Femur (tissue), 1 donor: ENCODE results near the gene ZNF133.
"Not testable (repeated sequence)": the region's sequence is repeated elsewhere in the genome, so short reads cannot be mapped to it uniquely, and the experiment has no call there.

Source experiments
- DNase-seq: peaks from one replicate; pipeline ENCODE4 v3.0.0-alpha.2; 2017

The ZNF133 gene

DNA sequence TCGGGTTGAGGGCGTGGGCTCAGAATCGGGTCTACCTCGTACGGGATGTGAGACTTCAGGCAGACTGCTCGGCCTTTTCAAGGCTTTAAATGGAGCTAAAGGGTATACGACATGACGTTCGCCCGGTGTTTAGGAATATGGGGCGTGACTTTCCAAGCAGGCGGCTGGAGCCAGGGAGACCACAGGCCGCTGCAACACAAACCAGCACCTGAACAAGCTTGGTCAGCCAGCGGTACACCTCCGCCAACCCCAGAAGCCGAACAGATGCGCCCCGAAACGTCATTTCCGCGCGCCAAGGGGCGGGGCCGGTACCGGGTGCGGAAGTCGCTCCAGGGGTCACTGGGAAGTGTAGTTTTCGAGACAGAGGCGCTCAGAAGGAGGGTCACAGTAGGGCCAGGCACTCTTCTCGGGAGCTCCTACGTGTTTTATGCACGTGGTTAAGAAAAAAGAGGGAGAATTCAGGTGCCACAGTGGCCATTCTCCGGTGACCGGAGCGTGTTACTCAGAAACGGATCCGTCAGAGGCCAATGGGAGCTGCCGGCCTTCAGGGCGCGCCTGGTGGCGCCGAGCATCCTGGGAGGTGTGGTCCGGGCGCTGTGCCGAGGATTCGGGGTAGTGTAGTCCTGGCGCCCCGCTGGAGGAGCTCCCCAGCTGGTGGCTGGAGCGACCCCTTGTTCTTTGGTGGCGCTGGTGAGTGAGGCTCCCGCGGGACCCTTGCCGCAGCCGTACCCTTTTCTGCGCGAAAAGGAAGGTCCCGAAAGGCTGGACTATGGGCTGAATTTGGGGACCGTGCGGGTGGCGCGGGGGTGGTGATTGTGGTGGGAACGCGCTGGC, at the start of gene ZNF133:
TSS of gene ZNF133 (plus strand) at position 613 of the 834 bp plus-strand sequence. CDS start 17,160 bp downstream, outside the sequence.
- peak; percentile 98 for DNase-seq

- no peak for DNase-seq
Observed at GRCh38 chr20:18240997-18241396, 47.3 kb upstream of the ZNF133 start.

DNA sequence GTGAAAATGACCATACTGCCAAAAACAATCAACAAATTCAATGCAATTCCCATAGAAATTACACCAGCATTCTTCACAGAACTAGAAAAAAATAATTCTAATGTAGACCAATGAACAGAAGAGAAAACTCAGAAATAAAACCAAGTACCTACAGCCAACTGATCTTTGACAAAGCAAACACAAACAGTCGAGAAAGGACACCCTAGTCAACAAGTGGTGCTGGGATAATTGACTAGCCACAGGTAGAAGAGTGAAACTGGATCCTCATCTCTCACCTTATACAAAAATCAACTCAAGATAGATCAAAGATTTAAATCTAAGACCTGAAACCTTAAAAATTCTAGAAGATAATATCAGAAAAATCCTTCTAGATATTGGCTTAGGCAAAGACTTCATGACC, 44.5 kb upstream of the ZNF133 start:
- DNase-seq: no peak

- DNase-seq: not testable (repeated sequence)
Observed at GRCh38 chr20:18248545-18248944, 39.8 kb upstream of the ZNF133 start.

DNA sequence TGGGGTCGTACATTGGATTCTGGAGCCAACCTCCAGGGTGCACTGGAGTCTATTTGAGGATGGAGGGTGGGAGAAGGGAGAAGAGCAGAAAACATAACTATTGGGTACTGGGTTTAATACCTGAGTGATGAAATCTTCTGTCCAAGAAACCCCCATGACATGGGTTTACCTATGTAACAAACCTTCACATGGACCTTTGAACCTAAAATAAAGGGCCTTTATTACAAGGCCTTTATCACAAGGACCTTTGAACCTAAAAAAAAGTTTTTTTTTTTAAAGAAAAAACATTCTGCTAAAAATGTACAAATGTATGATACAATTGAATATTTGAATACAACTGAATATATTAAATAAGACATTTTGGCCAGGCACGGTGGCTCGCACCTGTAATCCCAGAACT, 38.1 kb upstream of the ZNF133 start:
- no peak for DNase-seq

GRCh38 chr20:18252597-18253451, 35.5 kb upstream of the ZNF133 start:
- DNase-seq: no peak

DNA sequence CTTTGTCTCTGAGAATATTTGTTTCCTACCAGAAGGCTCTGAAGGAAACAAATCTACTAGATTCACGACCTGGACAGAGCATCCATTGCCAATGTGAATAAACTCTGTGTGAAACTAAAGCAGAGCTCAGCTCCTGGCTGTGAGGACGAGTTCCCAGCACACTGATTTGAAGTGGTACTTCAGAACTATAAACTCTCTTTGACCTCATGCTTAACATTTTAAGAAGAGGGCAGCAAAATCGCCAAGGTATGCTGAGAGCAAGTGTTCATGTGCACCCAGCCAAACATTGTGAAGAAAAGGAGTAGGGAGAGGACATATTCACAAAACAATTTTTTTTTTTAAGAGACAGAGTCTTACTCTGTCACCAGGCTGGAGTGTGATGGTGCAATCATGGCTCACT, 33.7 kb upstream of the ZNF133 start:
- DNase-seq: no peak

- no peak for DNase-seq
Observed at GRCh38 chr20:18255526-18255925, 32.8 kb upstream of the ZNF133 start.

- no peak for DNase-seq
Observed at GRCh38 chr20:18256440-18257090, 31.8 kb upstream of the ZNF133 start.

- no peak for DNase-seq
Observed at GRCh38 chr20:18258126-18258860, 30.0 kb upstream of the ZNF133 start.

- no peak for DNase-seq
Observed at GRCh38 chr20:18259730-18260129, 28.6 kb upstream of the ZNF133 start.

GRCh38 chr20:18263723-18264122, 24.6 kb upstream of the ZNF133 start:
- DNase-seq: no peak

- DNase-seq: no peak
Observed at GRCh38 chr20:18265441-18265840, 22.9 kb upstream of the ZNF133 start.

GRCh38 chr20:18266282-18266681, 22.0 kb upstream of the ZNF133 start:
- no peak for DNase-seq

DNA sequence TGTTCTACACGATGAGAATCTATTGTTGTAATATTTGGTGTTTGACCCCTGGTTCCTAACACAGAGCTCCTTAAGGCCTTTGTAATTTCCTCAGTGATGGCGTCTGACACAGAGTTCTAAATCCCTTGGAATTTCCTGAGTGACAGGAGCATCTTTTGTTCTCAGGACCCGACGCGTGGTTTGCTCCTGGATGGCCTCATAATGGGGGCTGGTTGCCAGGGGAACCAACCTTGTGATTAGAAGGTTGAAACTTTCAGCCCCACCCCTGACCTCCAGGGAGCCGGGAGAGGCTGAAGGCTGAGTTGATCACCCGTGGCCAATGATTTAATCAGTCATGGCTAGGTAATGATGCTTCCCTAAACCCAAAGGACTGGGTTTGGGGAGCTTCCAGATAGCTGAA, 20.5 kb upstream of the ZNF133 start:
- no peak for DNase-seq

DNA sequence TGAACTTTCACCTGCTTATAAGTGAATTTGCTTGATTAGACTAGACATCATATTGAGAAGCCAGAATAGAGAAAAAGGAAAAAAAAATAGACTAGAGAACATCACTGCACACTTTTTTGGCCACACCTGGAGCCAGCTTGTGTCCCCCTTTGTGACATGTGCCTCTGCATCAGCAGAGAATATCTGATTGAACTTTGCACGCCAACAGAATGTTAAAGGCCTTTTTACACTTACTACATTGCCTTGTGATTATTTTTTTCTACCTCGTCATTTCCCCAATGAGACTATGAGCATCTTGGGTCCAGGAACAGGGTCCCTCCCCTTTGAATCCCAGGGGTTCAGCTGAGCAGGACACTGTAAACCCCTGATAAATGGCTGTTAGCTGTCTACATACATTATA, 17.2 kb upstream of the ZNF133 start:
- no peak for DNase-seq

DNA sequence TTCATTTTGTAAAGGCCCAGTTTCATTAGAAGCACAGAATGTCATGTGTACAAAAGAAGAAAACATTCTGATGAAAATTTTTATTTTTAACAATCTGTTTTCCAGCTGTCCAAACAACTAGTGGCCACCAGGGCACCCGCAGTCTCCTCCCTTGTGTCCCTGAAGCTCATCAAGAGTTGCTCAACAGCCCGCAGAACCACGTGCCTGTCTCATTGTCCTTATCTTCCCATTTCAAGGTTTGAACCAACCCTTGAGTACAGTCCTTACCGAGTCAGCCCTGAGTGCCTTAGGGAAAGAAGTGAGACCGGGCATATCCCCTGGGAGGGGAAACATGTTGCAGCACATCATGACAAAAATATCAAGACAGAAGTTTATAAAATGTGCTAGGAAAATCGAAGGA, 15.9 kb upstream of the ZNF133 start:
- DNase-seq: no peak

- no peak for DNase-seq
Observed at GRCh38 chr20:18273738-18274137, 14.6 kb upstream of the ZNF133 start.

- DNase-seq: not testable (repeated sequence)
Observed at GRCh38 chr20:18275960-18276359, 12.4 kb upstream of the ZNF133 start.

DNA sequence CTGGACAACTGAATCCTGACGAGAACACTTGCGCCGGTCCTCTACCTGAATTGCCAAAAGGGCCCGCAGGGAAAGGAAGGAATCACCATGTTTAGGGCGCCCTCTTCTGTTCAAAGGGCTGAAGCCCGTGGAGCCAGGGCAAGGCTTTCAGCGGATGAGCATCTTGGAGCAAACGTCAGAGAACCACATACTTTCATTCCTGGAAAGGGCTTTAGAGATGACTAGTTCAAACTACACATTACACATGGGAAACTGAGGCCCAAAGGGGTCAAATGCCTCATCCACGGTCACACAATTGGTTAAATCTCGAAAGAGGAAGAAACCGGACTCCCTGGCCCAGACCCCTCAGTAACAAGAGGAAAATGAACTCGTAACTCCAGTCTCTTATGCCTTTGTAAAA, 11.5 kb upstream of the ZNF133 start:
- DNase-seq: peak; percentile 53

DNA sequence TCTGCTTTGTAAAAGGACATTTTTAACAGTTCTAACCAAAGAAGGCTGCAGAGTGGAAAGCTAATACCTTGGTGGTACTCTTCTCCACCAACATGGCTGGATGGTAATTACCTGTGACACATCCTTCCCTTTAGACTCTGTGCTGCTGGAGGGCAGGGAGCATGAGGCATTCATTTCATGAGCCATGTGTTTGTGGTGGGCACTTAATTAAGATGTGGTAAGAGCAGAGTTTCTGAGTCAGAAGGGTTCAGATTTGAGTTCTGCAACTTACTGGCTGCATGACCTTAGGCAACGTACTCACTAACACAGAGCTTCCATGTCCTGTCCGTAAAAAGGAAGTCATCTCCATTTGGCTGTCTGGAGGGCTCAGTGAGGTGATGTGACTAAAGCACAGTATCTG, 9.1 kb upstream of the ZNF133 start:
- no peak for DNase-seq

GRCh38 chr20:18284805-18285533, 3.4 kb upstream of the ZNF133 start:
- DNase-seq: no peak
